ENCODE results near the gene SLC35A5.
"Not testable (repeated sequence)": the region's sequence is repeated elsewhere in the genome, so short reads cannot be mapped to it uniquely, and the experiment has no call there.

The SLC35A5 gene

DNA sequence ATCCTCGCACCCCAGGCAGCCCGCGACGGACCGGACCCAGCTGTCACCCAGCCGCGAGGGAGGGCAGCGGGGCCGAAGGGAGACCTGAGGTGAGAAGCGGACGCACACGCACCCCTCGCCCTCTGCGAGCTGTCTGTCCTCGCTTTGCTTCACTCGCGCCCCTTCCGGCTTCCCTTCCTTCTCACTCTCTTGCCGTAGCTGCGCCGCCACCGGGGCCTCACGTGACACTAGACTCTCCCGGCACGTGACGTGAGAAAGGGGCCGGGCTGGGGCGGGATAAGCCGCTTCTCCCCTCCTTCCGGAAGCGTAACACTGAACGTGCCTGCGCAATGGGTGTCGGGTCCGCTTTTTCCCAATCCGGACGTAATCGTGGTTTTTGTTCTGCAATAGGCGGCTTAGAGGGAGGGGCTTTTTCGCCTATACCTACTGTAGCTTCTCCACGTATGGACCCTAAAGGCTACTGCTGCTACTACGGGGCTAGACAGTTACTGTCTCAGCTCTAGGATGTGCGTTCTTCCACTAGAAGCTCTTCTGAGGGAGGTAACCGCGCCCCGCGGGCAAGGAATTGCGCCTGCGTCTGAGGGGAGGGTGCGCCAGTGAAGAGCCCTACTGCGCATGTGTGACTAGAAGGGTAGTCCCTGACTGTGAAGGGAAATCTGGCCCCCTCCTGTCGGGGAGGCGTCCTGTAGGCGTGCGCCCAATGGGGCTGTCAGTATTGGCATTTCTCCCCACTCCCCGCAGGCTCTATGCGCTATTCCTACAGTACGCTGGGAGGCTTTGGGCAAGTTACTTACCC is at the start of gene SLC35A5, which contains the start of gene ATG3:
TSS of gene SLC35A5 (plus strand) at position 312 of the 796 bp plus-strand sequence. CDS start 1,359 bp downstream, outside the sequence.
TSS of gene ATG3 (minus strand) at position 229 of the 796 bp plus-strand sequence. CDS start 434 bp downstream, outside the sequence.
- peak; percentile 96 for DNase-seq

DNA sequence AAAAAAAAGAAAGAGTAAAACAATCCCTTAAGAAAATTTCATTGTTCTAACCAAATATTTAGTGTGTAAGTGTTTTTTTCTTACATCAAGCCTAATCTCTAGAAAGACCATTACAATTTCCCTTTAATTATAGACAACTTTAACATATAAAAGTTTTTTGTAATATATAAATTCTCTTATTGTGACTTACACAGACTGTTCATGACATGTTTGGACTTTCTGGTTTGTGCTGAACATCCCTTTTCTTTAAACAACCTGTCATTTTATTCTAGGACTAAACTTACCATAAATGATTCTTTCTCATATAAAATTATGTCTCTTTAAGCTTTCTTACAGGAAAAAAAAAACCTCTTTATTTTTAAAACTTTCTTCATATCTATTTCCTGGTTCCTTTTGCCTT is 49.5 kb upstream of the SLC35A5 start:
- DNase-seq, result no peak

GRCh38 chr3:112514527-112515128 is 47.2 kb upstream of the SLC35A5 start:
- no peak for DNase-seq

GRCh38 chr3:112518970-112519369 is 42.9 kb upstream of the SLC35A5 start:
- not testable (repeated sequence) for DNase-seq

- DNase-seq, result no peak
Observed at GRCh38 chr3:112519424-112520001, 42.3 kb upstream of the SLC35A5 start.

- not testable (repeated sequence) for DNase-seq
Observed at GRCh38 chr3:112524127-112524526, 37.7 kb upstream of the SLC35A5 start.

GRCh38 chr3:112530573-112530972 is 31.3 kb upstream of the SLC35A5 start:
- DNase-seq, result no peak

GRCh38 chr3:112531358-112531781 is 30.5 kb upstream of the SLC35A5 start:
- DNase-seq, result no peak

DNA sequence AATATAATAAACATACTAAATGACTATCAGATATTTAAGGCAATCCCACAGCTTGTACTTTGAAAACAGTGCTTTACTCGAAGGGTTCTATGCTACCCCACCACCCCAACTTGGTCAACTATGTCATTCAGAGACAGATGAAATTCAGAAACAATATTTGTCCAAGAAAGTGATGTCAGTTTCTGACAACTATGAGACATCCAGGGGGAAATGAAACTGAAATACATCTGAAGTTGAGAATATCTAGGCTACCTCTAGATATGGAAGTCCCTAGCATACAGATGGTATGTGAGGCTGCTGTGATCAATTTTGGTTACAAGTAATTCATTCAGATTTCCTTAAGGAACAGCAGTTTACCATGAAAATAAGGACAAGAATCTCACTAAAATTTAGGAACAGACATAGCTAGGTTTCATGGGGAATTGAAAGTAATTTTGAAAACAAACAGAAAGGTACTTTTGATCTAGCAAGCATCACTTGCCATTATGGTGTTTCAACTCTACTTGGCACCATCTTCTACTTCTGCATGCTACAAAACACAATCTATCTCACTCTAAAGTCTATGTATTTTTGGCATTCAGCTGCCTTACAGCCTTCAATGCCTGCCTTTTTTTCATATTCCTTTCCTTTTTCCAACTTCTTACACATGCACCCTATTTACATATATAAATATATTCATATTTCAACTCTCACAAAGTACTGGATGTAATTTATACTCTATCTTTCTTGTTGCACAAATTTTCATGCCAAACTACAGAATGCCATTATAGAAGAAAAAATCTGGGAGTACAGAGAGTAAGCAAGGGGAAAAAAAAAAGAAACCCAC is 21.8 kb upstream of the SLC35A5 start:
- DNase-seq, result no peak

DNA sequence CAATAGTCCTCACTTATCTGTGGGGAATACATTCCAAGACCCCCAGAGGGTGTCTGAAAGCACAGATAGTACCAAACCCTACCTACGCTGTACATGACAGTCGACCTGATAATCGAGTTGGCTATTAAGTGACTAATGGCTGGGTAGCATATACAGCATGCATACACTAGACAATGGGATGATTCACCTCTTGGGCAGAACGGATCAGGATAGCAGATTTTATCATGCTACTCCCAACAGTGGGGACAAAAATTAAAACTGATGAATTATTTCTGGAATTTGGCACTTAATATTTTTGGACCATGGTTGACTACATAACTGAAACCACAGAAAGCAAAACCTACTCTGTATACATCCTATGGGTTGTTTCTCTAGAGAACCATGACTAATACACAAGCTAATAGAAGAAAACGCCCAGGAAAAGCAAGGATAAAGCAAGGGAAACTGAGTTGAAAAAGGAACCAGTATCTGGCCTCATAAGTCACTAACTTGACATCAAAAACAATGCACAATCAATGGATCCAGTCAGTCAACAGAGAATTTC is 15.6 kb upstream of the SLC35A5 start:
- DNase-seq, result no peak

DNA sequence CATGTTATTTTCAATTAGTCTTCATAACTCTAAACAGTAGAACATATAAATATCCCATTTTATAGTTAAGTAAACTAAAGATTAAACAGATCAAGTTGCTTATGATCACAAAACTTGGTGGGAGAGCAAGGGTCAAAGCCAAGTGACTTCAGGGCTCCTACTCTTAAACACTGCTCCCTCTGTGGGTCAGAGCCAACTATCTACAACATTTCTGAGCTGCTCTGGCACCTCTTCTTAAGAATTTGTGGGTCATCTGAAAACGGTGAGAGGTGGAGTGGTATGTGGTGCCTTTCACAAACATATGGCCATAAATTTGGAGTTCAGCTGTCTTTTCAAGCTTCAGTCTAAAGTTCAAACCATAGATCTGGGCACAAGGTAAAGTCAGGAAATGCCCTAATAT is 11.0 kb upstream of the SLC35A5 start:
- DNase-seq, result no peak

DNA sequence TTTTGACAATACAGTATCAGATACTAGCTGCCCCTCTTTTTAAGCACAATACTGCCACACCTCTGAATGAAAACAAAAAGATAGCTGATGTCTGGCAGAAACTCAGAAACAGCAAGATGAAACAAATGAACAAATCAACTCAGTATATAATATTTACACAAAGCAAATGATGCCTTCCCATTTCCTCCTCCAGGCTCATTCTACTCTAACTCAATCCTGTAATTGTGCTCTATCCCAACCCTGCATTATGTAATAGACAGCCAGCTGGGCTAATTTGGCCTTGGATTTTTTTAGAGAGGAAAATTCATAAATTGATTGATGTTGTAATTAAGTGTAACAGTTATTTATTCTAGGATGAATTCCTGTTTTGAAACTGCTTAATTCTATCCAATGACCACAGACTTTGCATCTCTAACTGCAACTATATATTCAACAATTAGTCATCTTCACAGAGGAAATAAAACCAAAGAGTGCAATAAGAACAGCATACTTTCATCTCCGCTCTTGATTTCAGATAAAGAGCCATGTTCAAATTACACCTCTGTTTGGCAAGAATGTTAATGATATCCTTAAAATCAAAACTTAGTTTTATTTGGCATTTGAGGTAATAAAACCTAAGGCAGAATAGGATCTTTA is 6.2 kb upstream of the SLC35A5 start:
- DNase-seq, result no peak

- no peak for DNase-seq
Observed at GRCh38 chr3:112557976-112558375, 3.9 kb upstream of the SLC35A5 start.

- no peak for DNase-seq
Observed at GRCh38 chr3:112560307-112560706, 1.5 kb upstream of the SLC35A5 start.

DNA sequence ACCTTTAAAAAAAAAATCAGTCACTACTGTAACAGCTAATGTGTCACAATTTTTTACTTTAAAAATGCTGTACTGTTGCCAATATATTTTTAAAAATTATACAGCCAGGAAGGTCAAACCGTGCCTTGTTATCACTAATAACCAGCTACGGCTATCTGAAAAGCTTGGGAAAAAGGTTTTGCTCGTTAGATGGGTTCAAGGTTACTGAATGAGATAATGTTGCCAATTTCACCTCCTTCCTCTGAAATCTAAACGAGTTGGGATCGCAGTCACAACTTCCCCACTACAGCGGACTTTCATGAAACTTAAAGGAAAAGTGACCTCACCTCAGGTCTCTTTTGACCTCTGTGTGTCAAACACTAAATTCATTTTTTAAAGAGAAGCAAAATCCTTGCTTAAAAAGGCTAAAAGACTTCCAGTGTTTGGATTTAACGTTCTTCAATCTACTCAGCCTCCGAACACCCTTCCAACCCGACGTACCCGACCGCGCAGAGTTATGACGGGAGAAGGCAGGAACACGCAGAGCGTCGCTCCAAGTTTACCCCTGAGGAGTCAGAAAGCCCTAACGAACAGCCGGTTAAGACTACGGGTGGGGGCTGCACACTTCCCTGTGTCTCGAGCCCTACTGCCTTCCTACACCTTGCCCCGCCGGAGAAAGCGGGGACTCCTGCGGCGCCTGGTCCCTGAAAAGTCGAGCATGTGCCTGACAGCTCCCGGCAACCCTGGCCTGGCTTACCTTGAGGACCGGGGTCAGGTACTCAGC is 943 bp upstream of the SLC35A5 start:
- peak; percentile 4 for DNase-seq

DNA sequence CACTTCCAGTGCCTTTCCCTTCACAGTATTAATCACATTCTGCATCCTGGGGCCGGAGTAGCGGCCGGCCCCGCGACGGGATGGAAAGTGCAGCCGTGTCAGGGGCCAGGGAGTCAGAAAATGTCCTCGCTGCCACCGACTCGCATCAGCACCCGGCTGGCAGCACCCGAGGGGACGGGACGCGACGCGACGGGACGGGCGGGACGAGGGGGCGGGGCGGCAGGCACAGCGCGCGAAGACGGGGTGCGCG is 436 bp upstream of the SLC35A5 start:
- DNase-seq, result peak; percentile 46

GRCh38 chr3:112564247-112564939 is 2.5 kb downstream of the SLC35A5 start:
- DNase-seq, result not testable (repeated sequence)

- DNase-seq, result no peak
Observed at GRCh38 chr3:112564940-112565305, 3.1 kb downstream of the SLC35A5 start.

GRCh38 chr3:112568642-112569041 is 6.8 kb downstream of the SLC35A5 start:
- DNase-seq, result no peak

- no peak for DNase-seq
Observed at GRCh38 chr3:112569265-112569664, 7.4 kb downstream of the SLC35A5 start.

DNA sequence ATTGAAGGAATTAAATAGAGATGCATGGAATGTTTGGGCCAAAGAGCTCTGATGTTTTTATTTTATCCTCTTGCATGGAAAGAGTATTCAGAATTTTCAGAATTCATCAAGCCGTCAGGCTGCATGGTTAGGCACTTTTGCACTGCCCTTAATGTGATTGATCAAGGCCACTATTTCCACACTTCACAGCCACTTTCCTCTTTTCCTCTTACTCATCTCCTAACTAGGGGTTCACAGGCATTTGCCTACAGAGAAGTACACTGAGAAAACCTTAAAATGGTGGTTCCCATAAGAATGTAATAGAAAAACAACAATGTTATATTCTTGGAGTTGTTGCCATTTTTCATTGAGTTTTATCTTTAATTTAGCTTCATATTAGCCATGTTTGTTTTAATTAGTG is 10.9 kb downstream of the SLC35A5 start:
- DNase-seq, result no peak
